Measurements from ENCODE around the gene BIRC5.

- TF ChIP-seq CTCF (IDR thresholded peaks at IDR 0.05) (no peak), POLR2A (IDR thresholded peaks at IDR 0.05) (no peak), EP300 (IDR thresholded peaks at IDR 0.05) (no peak)
These were observed 52.2 kb downstream of the BIRC5 start for GRCh38 chr17:78266231-78266631.
